ENCODE data around the gene PRPF4.

Gene PRPF4

DNA sequence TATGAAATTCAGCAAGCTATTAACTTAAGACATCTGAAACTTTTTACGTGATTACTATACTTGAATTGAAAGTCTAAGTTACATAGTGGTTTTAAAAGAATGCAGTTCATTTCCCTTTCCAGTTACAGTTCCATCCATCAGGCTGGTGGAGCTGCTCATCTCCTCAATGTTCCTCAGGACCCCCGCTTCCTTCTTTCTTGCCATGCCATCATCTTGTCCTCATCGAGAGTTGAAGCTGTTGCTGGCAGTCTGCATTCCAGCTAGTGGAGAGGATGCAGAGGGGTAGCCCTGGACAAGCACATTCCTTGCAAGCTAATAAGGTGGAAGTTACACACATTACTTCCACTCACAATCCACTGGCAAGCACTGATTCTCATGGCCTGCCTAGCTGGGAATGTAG is 36.5 kb downstream of the PRPF4 start:
- DNase-seq (ENCODE audit: low spot score) = no peak

DNA sequence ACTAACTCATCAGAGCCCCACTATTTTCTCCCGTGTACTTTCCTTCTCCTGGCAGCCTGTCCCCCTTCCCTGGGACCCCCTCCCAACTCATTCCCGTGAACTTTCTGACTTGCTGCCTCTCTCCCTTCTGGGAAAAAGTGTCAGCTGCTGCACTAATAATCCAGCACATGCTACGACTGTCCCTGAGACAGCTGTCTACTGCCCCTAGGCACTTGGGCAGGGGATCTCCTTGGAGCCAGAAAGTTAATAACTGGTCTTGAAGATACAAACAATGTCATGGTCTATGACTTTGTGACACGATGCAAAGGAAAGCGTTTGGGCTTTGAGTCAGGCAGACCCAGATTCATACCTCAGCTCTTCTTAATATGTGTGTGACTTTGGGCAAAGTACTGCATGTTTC is 37.8 kb downstream of the PRPF4 start:
- DNase-seq (ENCODE audit: low spot score) = no peak

DNA sequence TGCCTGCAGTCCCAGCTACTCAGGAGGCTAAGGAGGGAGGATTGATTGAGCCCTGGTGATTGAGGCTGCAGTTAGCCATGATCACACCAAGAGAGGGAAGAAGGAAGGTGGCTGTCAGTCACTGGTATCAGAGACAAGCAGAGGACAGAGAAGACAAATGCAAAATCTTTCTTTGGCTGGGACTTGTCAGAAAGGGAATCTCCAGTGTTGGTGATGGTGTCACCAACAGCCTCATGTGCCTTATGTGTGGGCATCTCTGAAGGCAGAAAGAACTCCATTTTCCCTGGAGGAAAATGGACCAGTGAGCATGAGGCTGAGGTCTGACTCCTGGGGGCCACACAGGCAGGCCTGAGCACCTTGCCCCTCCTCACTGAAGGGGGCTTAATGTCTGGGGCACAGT is 39.8 kb downstream of the PRPF4 start:
- DNase-seq (ENCODE audit: low spot score) = no peak

DNA sequence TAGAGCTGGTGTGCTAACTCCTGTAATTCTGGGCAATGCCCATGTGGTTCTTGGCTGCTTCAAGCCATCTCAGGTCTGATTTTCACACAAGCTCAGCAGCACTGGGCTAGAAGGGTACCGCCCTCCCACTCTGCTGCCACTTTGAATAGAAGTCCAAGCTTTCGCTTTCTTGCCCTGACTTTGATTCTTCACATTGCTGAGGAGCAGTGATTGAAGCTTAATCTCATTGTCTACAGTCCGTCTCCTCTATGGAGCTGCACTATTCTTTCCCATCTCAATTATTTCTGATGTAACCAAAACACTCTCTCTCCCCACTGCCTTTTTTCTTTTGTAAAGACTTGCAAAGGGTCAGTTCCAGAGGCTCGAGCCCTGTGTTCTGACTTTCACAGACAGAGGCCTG is 40.6 kb downstream of the PRPF4 start:
- no peak for DNase-seq (ENCODE audit: low spot score)

DNA sequence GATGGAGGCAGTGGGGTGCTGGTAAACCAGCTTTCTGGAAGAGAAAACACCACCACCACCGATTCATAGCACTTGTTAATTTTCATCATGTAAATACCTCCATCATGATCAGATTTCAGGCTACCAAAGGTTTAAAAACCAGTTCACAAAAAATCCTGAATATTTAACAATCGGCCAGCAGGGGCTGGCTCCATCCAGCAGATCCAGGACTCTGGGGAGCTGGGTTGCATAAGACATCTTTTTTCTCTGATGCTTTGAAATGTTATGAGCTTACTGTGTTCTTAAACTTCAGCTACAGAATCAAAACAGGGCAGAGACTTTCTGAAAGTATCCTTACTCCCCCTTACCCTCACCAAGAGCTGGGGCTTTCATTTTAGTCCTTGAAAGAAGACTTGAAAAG is 42.3 kb downstream of the PRPF4 start:
- no peak for DNase-seq (ENCODE audit: low spot score)

DNA sequence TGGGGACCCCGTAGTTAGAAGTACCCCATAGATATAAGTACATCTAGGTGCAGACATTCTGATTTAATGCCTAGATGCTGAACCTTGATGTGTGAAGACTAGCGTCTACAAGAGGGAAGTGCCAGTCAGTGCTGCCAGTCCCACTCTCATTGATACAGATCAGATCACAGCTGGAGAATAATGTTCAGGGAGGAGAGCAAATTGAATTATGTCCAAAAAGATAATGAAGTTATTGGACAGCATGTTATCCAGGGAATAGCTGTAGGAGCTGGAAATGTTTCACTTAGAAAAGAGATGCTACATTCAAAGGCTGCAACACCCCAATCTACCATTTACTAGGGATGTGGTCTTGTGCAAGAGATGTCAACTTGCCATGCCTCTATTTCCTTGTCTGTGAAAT is 43.6 kb downstream of the PRPF4 start:
- DNase-seq (ENCODE audit: low spot score) = no peak

DNA sequence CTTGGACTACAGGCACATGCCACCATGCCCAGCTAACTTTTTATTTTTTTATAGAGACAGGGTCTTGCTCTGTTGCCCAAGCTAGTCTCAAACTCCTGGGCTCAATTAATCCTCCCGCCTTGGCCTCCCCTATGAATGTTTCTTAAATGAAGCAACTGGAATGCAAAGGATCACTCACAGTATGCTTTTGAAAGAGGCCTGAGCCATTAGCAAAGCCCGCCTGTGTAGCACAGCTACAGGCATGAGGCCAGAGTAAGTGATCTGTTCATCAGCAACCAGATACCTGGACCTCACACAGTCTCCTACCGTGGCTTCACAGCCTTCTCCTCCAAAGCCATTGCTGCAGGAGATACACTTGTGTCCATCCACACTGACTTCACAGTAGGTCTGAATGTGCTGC is 44.6 kb downstream of the PRPF4 start:
- no peak for DNase-seq (ENCODE audit: low spot score)

DNA sequence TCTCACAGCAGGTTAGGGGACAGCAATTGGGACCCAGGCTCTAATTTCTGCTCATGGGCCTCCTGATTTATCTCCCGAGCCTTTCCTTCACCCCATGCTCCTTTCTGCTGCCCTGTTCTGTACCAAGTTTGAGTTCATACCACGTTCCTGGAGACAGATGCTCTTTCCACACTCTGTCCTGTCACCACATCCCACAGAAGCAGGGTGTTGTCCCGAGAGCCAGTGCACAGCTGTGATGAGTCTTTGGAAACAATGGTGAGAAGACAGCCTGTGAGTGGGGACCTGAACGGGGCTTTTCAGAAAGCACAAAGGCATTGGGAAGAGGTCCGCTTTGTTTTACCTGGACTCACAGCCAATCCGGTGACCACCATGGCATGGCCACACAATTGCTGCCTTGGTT is 47.2 kb downstream of the PRPF4 start:
- peak; percentile 43 for DNase-seq (ENCODE audit: low spot score)

DNA sequence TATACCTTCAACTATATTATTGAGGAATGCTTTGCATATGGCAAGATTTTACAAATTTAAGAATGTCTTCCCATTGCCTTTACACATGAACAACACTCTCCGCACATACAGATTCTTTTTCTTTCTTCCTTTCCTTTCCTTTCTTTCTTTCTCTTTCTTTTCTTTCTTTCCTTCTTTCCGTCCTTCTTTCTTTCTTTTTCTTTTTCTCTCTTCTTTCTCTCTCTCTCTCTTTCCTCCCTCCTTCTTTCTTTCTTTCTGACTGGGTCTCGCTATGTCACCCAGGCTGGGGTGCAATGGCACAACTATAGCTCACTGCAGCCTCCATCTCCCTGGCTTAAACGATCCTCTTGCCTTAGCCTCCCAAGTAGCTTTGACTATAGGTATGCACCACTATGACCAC is 50.8 kb downstream of the PRPF4 start:
- DNase-seq (ENCODE audit: low spot score) = no peak

DNA sequence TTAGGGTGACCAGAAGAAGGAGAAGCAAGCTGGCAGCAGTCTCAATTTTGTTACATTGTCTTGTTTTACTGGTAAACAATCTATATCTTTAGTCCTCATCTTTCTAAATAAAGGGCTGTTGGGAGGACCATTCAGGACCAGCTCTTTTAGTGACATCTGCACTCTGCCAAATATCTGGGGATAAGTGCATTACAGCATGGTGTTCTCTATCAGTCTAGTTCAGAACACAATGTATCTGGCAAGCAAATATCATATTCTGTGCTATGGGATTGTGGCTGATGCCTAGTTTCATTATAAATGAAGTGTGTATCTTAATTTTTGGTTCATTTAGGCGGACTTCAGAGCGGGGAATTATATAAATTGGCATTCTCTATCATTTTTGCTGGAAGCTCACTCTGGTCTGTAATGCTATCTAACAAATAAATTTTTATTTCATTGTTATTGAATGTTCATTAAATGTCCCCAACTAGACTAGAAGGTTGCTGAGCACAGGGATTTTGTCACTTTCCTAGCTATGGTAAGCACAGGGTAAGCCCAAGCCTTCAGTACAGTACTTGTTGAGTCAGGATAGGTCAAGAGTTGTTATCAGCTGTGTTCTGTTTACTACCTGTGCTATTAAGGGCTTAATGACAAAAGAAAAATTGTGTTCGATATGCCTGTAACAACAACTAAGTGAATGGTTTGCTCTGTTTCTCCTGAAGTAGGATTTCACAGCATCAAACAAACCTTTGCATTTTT is 52.8 kb downstream of the PRPF4 start:
- DNase-seq (ENCODE audit: low spot score) = no peak

DNA sequence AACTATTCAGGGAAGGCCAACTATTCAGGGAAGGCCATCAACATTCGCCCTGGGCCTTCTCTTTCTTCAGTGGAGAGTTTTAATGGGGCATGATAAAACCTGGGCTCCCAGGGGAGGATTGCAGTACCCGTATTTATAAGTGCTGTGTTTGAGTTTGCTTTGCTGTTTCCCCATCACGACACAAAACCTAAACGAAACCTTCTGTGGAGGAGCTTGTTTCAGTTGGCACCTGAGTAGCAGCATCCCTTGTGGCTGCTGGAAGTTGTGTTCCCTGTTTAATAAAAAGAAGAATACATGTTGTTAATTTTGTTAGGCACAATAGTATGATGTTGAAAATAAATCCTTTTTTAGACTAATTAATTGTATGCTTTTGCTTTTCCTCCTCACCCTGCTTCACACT is 56.3 kb downstream of the PRPF4 start:
- no peak for DNase-seq (ENCODE audit: low spot score)

DNA sequence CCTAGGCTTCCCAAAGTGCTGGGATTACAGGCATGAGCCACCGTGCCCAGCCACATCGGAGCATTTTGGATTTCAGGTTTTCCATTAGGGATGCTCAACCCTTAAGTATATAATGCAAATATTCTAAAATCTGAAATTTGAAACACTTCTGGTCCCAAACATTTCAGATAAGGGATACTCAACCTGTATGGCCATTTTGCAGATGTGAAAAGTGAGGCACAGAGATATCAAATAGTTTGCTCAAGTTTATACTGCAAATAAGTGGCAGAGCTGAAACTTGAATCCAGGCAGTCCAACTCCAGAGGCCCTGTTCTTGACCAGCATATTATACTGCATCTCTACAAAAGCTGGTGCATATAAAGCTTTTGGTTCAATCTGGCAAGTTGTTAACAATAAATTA is 62.3 kb downstream of the PRPF4 start:
- no peak for DNase-seq (ENCODE audit: low spot score)

DNA sequence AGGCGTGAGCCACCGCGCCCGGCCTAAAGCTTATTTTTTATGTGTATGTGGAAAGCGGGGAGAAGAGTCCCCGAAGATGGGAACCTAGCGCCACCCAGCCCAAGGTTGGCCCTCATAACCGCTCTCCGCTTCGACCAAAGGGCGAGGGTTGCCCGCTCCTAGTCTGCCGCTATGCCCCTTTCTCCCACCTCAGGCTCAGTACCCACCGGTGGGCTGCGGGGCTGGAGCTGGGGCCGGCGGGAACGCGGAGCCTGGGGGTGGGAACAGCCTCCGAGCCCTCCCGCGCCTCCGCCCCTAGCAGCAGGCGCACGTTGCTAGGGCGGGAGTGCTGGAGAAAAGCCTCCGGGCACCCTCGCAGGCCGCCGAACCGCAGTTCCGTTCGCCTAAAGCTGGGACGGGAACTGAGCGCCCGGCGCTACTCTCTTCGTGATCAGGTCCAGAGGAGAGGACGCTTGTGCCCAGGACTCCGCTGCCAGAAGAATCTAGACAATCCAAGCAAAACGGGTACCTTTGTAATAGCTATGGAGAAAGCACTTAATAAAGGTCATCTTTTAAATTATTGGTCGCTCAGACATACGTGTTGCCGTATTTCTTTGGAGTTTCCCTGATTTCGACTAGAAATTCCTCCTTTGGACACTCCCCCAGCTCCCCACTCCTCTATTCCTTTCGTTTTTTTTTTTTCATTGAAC is 64.7 kb downstream of the PRPF4 start, which contains the start of gene WDR31:
WDR31 (minus strand) TSS at position 265 of the 689 bp plus-strand sequence. CDS start 8,253 bp downstream, outside the sequence.
- DNase-seq (ENCODE audit: low spot score) = peak; percentile 78

DNA sequence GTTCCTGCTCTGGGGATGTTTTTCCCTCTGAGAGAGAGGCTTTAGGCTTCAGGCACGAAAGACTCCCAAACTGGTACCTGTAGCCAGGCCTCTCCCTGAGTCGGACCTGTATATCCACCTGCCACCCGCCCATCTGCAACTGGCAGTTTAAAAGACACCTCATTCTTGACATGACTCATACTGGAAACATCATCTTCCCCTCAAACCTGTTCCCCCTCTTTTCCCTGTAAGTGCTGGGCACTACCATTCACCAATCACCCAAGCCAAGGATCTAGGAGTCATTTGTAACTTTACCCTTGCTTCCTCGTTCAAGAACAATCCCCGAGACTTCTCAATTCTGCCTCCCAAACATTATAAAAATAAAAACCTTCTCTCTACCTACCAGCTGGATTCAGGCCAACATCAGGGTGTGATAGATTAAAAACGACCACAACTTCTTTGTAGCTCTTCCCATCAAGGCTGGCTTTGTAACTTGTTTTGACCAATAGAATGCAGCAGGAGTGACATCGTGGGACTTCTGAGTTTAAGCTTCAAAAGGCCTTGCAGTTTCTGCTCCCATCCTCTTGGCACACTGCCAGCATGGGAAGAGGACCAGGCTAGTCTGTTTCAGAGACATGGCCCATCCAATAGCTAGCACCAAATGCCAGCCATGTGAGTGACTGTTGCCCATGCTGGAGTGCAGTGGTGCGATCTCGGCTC is 66.4 kb downstream of the PRPF4 start:
- no peak for DNase-seq (ENCODE audit: low spot score)

All from pons (tissue), 1 donor.